GM12878 (cell line): ENCODE data around the gene GATA2. TPM values are rescaled to one million over a fixed set of nuclear protein-coding genes. Genes with fewer than 3 reads are reported as not detected.

ENCODE experiments used
- ATAC-seq: fragments of 200-7000 bp; cut with Tn5 transposase; 3 replicates; pipeline ENCODE4 v1.9.1; 2020; ENCODE audit warnings: mild to moderate bottlenecking, moderate library complexity
- BruUV-seq: library from RNA; stranded (reverse); fragments of 400-500 nt; replicated peaks from 2 replicates; lab custom pipeline; 2021; lab: Mats Ljungman, UMichigan
- CTCF ChIA-PET: fragments of 300-600 bp; sonication (Branson Sonifier 250); formaldehyde crosslinking; extraction: SDS; loops from one replicate; lab custom pipeline; 2021; ENCODE audit warnings: inconsistent platforms; lab: Yijun Ruan, JAX
- POLR2A ChIA-PET: fragments of 350-600 bp; formaldehyde crosslinking; extraction: SDS; loops from one replicate; lab custom pipeline; 2021; ENCODE audit warnings: inconsistent platforms; lab: Charles Lee
- RAD21 ChIA-PET: fragments of 300-600 bp; sonication (Branson Sonifier 250); formaldehyde crosslinking; loops from one replicate; lab custom pipeline; 2023; ENCODE audit warnings: antibody characterized with exemption; ENCODE audit not compliant: unreplicated experiment; lab: Charles Lee
- SMC1A ChIA-PET: fragments of 300-600 bp; sonication (Branson Sonifier 250); formaldehyde crosslinking; loops from one replicate; lab custom pipeline; 2023; ENCODE audit not compliant: unreplicated experiment, uncharacterized antibody; lab: Charles Lee
- DNase-seq: peaks from one replicate; pipeline ENCODE4 v3.0.0-alpha.2; 2011; ENCODE audit warnings: low read depth, low spot score
- FAIRE-seq: peaks from 3 replicates; lab custom pipeline; 2011; peaks lifted over from hg19 to GRCh38; lab: Jason Lieb, UNC
- H2AFZ ChIP-seq: 2 replicates; pipeline ENCODE4 v1.6.0; 2011; ENCODE audit warnings: low read depth, low read length, control low read depth; ENCODE audit not compliant: control insufficient read depth
- H3K27ac ChIP-seq: 2 replicates; pipeline ENCODE4 v1.5.1; 2011; ENCODE audit warnings: control low read depth; ENCODE audit not compliant: control insufficient read depth, insufficient read depth
- H3K27me3 ChIP-seq, 2 experiments: replicated peaks in 1 of 2; 2 replicates each; pipeline versions ENCODE4 v1.6.0 to v1.6.1; 2011; ENCODE audit warnings: low read length in 1 of 2; ENCODE audit not compliant: control insufficient read depth in 2 of 2, insufficient read depth in 2 of 2
- H3K36me3 ChIP-seq, 2 experiments: 2 replicates each; pipeline ENCODE4 v1.5.1; 2011; ENCODE audit warnings: low read length in 1 of 2; ENCODE audit not compliant: control insufficient read depth in 2 of 2, insufficient read depth in 2 of 2
- H3K4me1 ChIP-seq: 2 replicates; pipeline ENCODE4 v1.6.1; 2011; ENCODE audit warnings: mild to moderate bottlenecking, low read length, moderate library complexity, mixed read lengths; ENCODE audit not compliant: control insufficient read depth, insufficient read depth
- H3K4me2 ChIP-seq: 2 replicates; pipeline ENCODE4 v1.6.0; 2011; ENCODE audit warnings: control low read depth; ENCODE audit not compliant: control insufficient read depth, insufficient read depth
- H3K4me3 ChIP-seq: fragments of 200-600 bp; sonication (generic); 2 replicates; pipeline ENCODE4 v1.5.1; 2016
- H3K79me2 ChIP-seq: 2 replicates; pipeline ENCODE4 v1.6.0; 2011; ENCODE audit warnings: low read length; ENCODE audit not compliant: control insufficient read depth, insufficient read depth
- H3K9ac ChIP-seq: 2 replicates; pipeline ENCODE4 v1.8.0; 2011; ENCODE audit warnings: low read length, control low read depth, mixed read lengths; ENCODE audit not compliant: control insufficient read depth, insufficient read depth
- H3K9me3 ChIP-seq: replicated peaks from 3 replicates; pipeline ENCODE4 v1.5.1; 2011; ENCODE audit warnings: mild to moderate bottlenecking, low read length; ENCODE audit not compliant: control insufficient read depth, insufficient read depth
- H4K20me1 ChIP-seq: 2 replicates; pipeline ENCODE4 v1.6.0; 2011; ENCODE audit not compliant: control insufficient read depth, insufficient read depth
- CEBPB ChIP-seq, 2 experiments: fragments of 150-350 bp in 1 of 2; IDR thresholded peaks; 2 replicates each; pipeline ENCODE4 v1.6.1; 2012 to 2014; ENCODE audit warnings: low read depth in 2 of 2, low read length in 2 of 2, borderline replicate concordance in 1 of 2, inconsistent platforms in 1 of 2
- HDAC2 ChIP-seq: fragments of 200-600 bp; sonication (generic); IDR thresholded peaks from 2 replicates; pipeline ENCODE4 v1.6.1; 2017
- MAX ChIP-seq: IDR thresholded peaks from 2 replicates; pipeline ENCODE4 v1.6.1; 2012; ENCODE audit warnings: low read depth, low read length, improper control_type of control experiment
- NFXL1 ChIP-seq: fragments of 450-650 bp; IDR thresholded peaks from 2 replicates; pipeline ENCODE4 v1.6.1; 2017; ENCODE audit warnings: antibody characterized with exemption, mild to moderate bottlenecking, borderline replicate concordance
- PBX3 ChIP-seq: IDR thresholded peaks from 2 replicates; pipeline ENCODE4 v1.6.1; 2011; ENCODE audit warnings: mild to moderate bottlenecking, low read depth, low read length, moderate library complexity; ENCODE audit not compliant: insufficient replicate concordance
- POLR2AphosphoS5 ChIP-seq: IDR thresholded peaks from 2 replicates; pipeline ENCODE4 v1.6.1; 2011; ENCODE audit warnings: mild to moderate bottlenecking, low read length, inconsistent platforms
- RBBP5 ChIP-seq: fragments of 200-600 bp; sonication (generic); conservative IDR thresholded peaks from 2 replicates; pipeline ENCODE4 v1.6.1; 2016
- SMAD5 ChIP-seq: IDR thresholded peaks from 2 replicates; pipeline ENCODE4 v1.6.1; 2016; ENCODE audit warnings: antibody characterized with exemption, low read depth
- SMC3 ChIP-seq: IDR thresholded peaks from 2 replicates; pipeline ENCODE4 v1.6.1; 2011; ENCODE audit warnings: low read length, improper control_type of control experiment, borderline replicate concordance
- SP1 ChIP-seq: IDR thresholded peaks from one replicate; pipeline ENCODE4 v1.6.1; 2011; ENCODE audit warnings: low read depth, low read length
- TBL1XR1 ChIP-seq: IDR thresholded peaks from 2 replicates; pipeline ENCODE4 v1.6.1; 2012; ENCODE audit warnings: low read depth, low read length, improper control_type of control experiment
- TCF7 ChIP-seq: IDR thresholded peaks from 2 replicates; pipeline ENCODE4 v1.6.1; 2014; ENCODE audit warnings: antibody characterized with exemption, borderline replicate concordance
- ZBTB40 ChIP-seq: fragments of 450-650 bp; IDR thresholded peaks from 2 replicates; pipeline ENCODE4 v1.6.1; 2016; ENCODE audit warnings: mild to moderate bottlenecking, moderate library complexity, borderline replicate concordance
- ZNF687 ChIP-seq: fragments of 450-650 bp; IDR thresholded peaks from 2 replicates; pipeline ENCODE4 v1.6.1; 2017; ENCODE audit warnings: mild to moderate bottlenecking, moderate library complexity
- ZZZ3 ChIP-seq: IDR thresholded peaks from 2 replicates; pipeline ENCODE4 v1.6.1; 2011; ENCODE audit warnings: low read depth; ENCODE audit not compliant: control insufficient read depth, insufficient read length
- WGBS: methylation state at CpG from one replicate; pipeline ENCODE4 v1.1.6; 2016; ENCODE audit warnings: low lambda C conversion rate; ENCODE audit not compliant: insufficient replicate concordance, insufficient coverage; ENCODE audit errors: missing lambda C conversion rate; 5-methylcytosine and 5-hydroxymethylcytosine counted together
- in situ Hi-C: fragments of 300-500 bp; cut with MboI; formaldehyde crosslinking; loops from 9 replicates; pipeline ENCODE4 v1.14.3; 2018; ENCODE audit warnings: mixed read lengths
- intact Hi-C: fragments of 100-400 bp; cut with micrococcal nuclease; formaldehyde crosslinking; loops from one replicate; pipeline ENCODE4 v1.14.2; 2022; ENCODE audit not compliant: unreplicated experiment
- polyA plus RNA-seq, 11 experiments: library from polyadenylated mRNA; depleted of rRNA in 4 of 11; unstranded in 6 of 11; stranded (reverse) in 5 of 11; fragments of >200 nt; fragmentation: Nextera tagmentation in 4 of 11; fragmentation: Illumina TruSeq in 1 of 11; extraction: Ambion mirVana in 4 of 11; extraction: Trizol in 1 of 11; gene quantifications; 1 replicate in 1 of 11; 2 replicates in 10 of 11; pipeline versions ENCODE4 v1.2.1 to v1.2.3, GENCODE V29; 2011 to 2016; ENCODE audit warnings: inconsistent platforms in 2 of 11, missing spikeins in 2 of 11, low read depth in 1 of 11
- total RNA-seq, 4 experiments: library from RNA; depleted of rRNA in 3 of 4; stranded (reverse); fragments of >200 nt in 3 of 4; fragmentation: Illumina TruSeq in 1 of 4; extraction: Trizol in 1 of 4; gene quantifications; 2 replicates each; pipeline versions ENCODE4 v1.2.1 to v1.2.3, GENCODE V29; 2013 to 2021

Gene GATA2
- total and polyA plus RNA-seq, 10 of the 15 experiments (the other 5 are each of a cell fraction or from before 2014, with no cell fraction given): 0.56 TPM; not detected in 9

- RAD21 ChIA-PET: interaction anchor here (0.6 to 0.9 kb wide), 3 partner anchors 41 to 503 kb away, joined by 3 read pairs; no protein-coding TSS in a partner anchor
- intact Hi-C loops (loop anchor here (1.0 to 10.0 kb wide), 3 partner anchors 73 to 402 kb away; no protein-coding TSS in a partner anchor), in situ Hi-C loops (loop anchor here (10.0 kb wide), 1 partner anchor 404 kb away; no protein-coding TSS in a partner anchor)
- H3K4me3 ChIP-seq: no peak overlapping the region
- POLR2A ChIA-PET: no interaction called here
- no peak overlapping the region for H2AFZ ChIP-seq
- H3K9ac ChIP-seq: no peak overlapping the region
- FAIRE-seq (no peak), DNase-seq (no peak), ATAC-seq (no peak)
- BruUV-seq: no TSS peak
- no peaks in the 10 kb centered on the region for H3K79me2 ChIP-seq
- H3K9me3 ChIP-seq: no peaks in the 10 kb centered on the region
- peaks cover 5% of the 10 kb centered on the region in 2 experiments for H3K27me3 ChIP-seq
- no peaks in the 10 kb centered on the region for H3K36me3 ChIP-seq
- no peak overlapping the region for H3K27ac ChIP-seq
- H3K4me2 ChIP-seq: no peak overlapping the region
- CTCF ChIA-PET: interaction anchor here (1.0 to 1.3 kb wide), 4 partner anchors 9 to 273 kb away, joined by 3 to 10 read pairs (median 7); no protein-coding TSS in a partner anchor
- H4K20me1 ChIP-seq: no peaks in the 10 kb centered on the region
- WGBS: 33% methylated on average over 15 of the region's 15 CpGs
- SMC1A ChIA-PET: no interaction called here
- H3K4me1 ChIP-seq: no peaks in the 10 kb centered on the region
- TF ChIP-seq PBX3: no peak
- TF ChIP-seq ZNF687: no peak
- TF ChIP-seq SMC3: no peak
- TF ChIP-seq RBBP5: no peak
- TF ChIP-seq ZBTB40: no peak
- no peak for TF ChIP-seq MAX
- no peak for TF ChIP-seq POLR2AphosphoS5
- no peak for TF ChIP-seq TBL1XR1
- TF ChIP-seq HDAC2: no peak
- TF ChIP-seq CEBPB (IDR thresholded peaks at IDR 0.05; ENCODE audit: borderline replicate concordance in 1 of 2, low read depth in 2 of 2, low read length in 2 of 2): no peak
- TF ChIP-seq TCF7: no peak
- no peak for TF ChIP-seq SP1
- no peak for TF ChIP-seq ZZZ3
- no peak for TF ChIP-seq SMAD5
- TF ChIP-seq NFXL1: no peak
These were observed 6.0 kb upstream of the GATA2 start for GRCh38 chr3:128498901-128499530.
